Measurements from ENCODE around the gene C4BPB.

C4BPB gene

GRCh38 chr1:207093944-207094343 lies 5.3 kb downstream of the C4BPB start:
- DNase-seq (ENCODE audit: low read depth) = no peak
- no peak for TF ChIP-seq CTCF (IDR thresholded peaks at IDR 0.05; ENCODE audit: low read length, missing control alignments)
- H3K4me3 ChIP-seq (replicated peaks; ENCODE audit: low read depth, low read length) = no peak overlapping the region

- no peak for TF ChIP-seq CTCF (IDR thresholded peaks at IDR 0.05; ENCODE audit: low read length, missing control alignments)
- DNase-seq (ENCODE audit: low read depth) = no peak
- no peak overlapping the region for H3K4me3 ChIP-seq (replicated peaks; ENCODE audit: low read depth, low read length)
Measured at GRCh38 chr1:207097871-207098324, 9.2 kb downstream of the C4BPB start.

- no peak for DNase-seq (ENCODE audit: low read depth)
- H3K4me3 ChIP-seq (replicated peaks; ENCODE audit: low read depth, low read length) = no peak overlapping the region
- TF ChIP-seq CTCF (IDR thresholded peaks at IDR 0.05; ENCODE audit: low read length, missing control alignments) = no peak
Measured at GRCh38 chr1:207101720-207102119, 13.1 kb downstream of the C4BPB start.

- TF ChIP-seq CTCF (IDR thresholded peaks at IDR 0.05; ENCODE audit: low read length, missing control alignments) = no peak
- no peak overlapping the region for H3K4me3 ChIP-seq (replicated peaks; ENCODE audit: low read depth, low read length)
- DNase-seq (ENCODE audit: low read depth) = no peak
Measured at GRCh38 chr1:207102146-207102545, 13.5 kb downstream of the C4BPB start.

GRCh38 chr1:207102659-207103058 lies 14.0 kb downstream of the C4BPB start:
- H3K4me3 ChIP-seq (replicated peaks; ENCODE audit: low read depth, low read length) = no peak overlapping the region
- TF ChIP-seq CTCF (IDR thresholded peaks at IDR 0.05; ENCODE audit: low read length, missing control alignments) = no peak
- no peak for DNase-seq (ENCODE audit: low read depth)

- TF ChIP-seq CTCF (IDR thresholded peaks at IDR 0.05; ENCODE audit: low read length, missing control alignments) = no peak
- no peak for DNase-seq (ENCODE audit: low read depth)
- no peak within 1 kb of the TSS for H3K4me3 ChIP-seq (replicated peaks; ENCODE audit: low read depth, low read length)
Measured at GRCh38 chr1:207103892-207104373, 15.3 kb downstream of the C4BPB start, which contains the start of gene C4BPA. Gene C4BPA (plus strand): TSS chr1:207104233. CDS start chr1:207113026, 8,793 bp downstream.

GRCh38 chr1:207109004-207109403 lies 20.3 kb downstream of the C4BPB start:
- no peak for TF ChIP-seq CTCF (IDR thresholded peaks at IDR 0.05; ENCODE audit: low read length, missing control alignments)
- no peak overlapping the region for H3K4me3 ChIP-seq (replicated peaks; ENCODE audit: low read depth, low read length)
- DNase-seq (ENCODE audit: low read depth) = no peak
